Esophagus muscularis mucosa (tissue), 4 donors: ENCODE data around the gene NUP50.

ENCODE experiments used
- CTCF ChIP-seq, 3 experiments: fragments of 200-600 bp in 2 of 3; fragments of 450-650 bp in 1 of 3; sonication (generic) in 2 of 3; IDR thresholded peaks; one replicate each; pipeline ENCODE4 v1.5.1; 2017 to 2019; ENCODE audit warnings: antibody characterized with exemption in 3 of 3, mild to moderate bottlenecking in 2 of 3, moderate library complexity in 1 of 3
- EP300 ChIP-seq: sonication (generic); formaldehyde crosslinking; IDR thresholded peaks from one replicate; pipeline ENCODE4 v1.6.1; 2017; ENCODE audit warnings: antibody characterized with exemption
- POLR2A ChIP-seq: fragments of 450-650 bp; IDR thresholded peaks from one replicate; pipeline ENCODE4 v1.6.1; 2017; ENCODE audit warnings: antibody characterized with exemption, moderate library complexity, mild to moderate bottlenecking, low read depth
- POLR2AphosphoS5 ChIP-seq, 2 donors: sonication (generic); formaldehyde crosslinking; IDR thresholded peaks; one replicate each; pipeline ENCODE4 v1.6.1; 2017; ENCODE audit warnings: antibody characterized with exemption in 2 of 2

- TF ChIP-seq EP300: no peak
- no peak for TF ChIP-seq CTCF (IDR thresholded peaks at IDR 0.05)
- TF ChIP-seq POLR2A: no peak
- no peak for TF ChIP-seq POLR2AphosphoS5 (IDR thresholded peaks at IDR 0.05)
These were observed 57.5 kb downstream of the NUP50 start for GRCh38 chr22:45221201-45221600.
